DOHH2 (cell line): ENCODE results near the gene CDK9.

Experiments
- CTCF ChIP-seq: fragments of 200-600 bp; sonication (generic); IDR thresholded peaks from one replicate; pipeline ENCODE4 v1.5.1; 2014; ENCODE audit warnings: antibody characterized with exemption, mild to moderate bottlenecking, low read depth, low read length; ENCODE audit not compliant: poor library complexity, severe bottlenecking
- EZH2phosphoT487 ChIP-seq: fragments of 200-600 bp; sonication (generic); IDR thresholded peaks from 2 replicates; pipeline ENCODE4 v1.6.1; 2017; ENCODE audit warnings: borderline replicate concordance, mild to moderate bottlenecking, antibody characterized with exemption, low read length, moderate library complexity, mixed read lengths

- TF ChIP-seq CTCF (no peak), EZH2phosphoT487 (no peak)
These were observed 8.4 kb upstream of the CDK9 start for GRCh38 chr9:127777368-127777980.
